ENCODE measurements around the gene TUSC1.

DNA sequence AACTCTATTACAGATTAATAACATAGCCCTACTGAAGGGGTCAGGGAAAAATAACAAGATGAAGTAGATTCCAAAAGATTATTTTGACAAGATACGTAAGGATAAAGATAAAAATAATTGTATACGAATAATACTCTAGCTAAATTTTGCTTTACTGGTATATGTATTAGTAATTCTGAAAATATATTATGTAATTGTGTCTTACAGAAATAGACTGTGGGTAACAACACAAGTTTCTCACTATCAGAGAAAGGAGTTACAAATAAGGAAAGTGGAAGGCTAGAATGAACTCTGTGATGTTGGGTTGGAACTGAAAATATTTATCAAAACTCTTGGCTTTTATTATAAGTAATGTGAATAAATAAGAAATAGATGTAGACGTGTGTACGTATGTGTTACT lies 26.6 kb upstream of the TUSC1 start:
- TF ChIP-seq DRAP1 (CRISPR knock-in tag; IDR thresholded peaks at IDR 0.05), result no peak
- TF ChIP-seq RNF2 (conservative IDR thresholded peaks at IDR 0.05; ENCODE audit: low read depth), result no peak
- TF ChIP-seq EZH2 (conservative IDR thresholded peaks at IDR 0.05; ENCODE audit: low read depth, low read length), result no peak
- TF ChIP-seq TARDBP (CRISPR knock-in tag; IDR thresholded peaks at IDR 0.05), result no peak
- TF ChIP-seq ZSCAN29 (CRISPR knock-in tag; conservative IDR thresholded peaks at IDR 0.05), result no peak
